ENCODE measurements around the gene LRTM2.

LRTM2 gene

DNA sequence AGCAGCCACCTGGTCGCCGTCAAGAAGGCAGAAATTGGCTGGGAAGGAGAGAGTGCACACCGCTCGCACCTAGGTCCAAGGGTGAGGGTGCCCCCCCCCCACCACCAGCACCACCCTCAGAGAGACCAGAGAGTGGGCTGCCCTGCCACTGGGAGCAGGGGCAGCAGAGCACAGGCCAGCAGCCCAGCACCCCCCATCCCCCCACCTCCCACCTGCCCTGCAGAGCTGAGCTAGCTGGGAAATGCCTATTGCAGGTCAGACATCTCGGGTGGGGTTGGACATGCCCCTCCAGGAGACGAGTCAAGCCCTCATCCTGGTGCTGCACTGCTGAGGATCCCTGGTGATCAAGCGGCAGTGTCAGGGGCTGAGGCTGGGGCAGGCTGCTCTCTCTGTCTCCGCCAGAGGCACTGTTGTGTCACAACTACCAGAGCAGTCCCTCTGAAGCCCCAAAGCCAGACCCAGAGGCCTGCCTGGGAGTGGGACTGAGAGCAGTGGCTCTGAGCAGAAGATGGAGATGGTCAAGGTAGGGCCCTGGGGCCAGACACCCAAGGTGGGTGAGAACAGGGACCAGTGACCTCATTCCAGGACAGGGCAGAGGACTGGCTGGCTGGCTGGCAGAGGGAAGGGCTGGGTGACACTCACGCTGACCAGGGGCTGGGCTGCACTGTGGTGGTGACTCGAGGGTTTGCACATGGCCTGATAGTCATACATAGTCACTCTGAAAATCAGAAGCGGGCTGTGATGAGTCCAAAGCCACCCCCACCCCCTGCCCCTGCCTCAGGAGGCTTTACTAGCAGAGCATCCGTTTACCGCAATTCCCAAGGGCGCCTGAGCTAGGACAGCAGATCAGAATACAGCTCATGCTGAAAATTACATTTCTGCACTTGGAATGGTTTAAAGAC, 19.7 kb upstream of the LRTM2 start:
- DNase-seq (ENCODE audit: low spot score): peak; percentile 65
- TF ChIP-seq, protein P1, sequence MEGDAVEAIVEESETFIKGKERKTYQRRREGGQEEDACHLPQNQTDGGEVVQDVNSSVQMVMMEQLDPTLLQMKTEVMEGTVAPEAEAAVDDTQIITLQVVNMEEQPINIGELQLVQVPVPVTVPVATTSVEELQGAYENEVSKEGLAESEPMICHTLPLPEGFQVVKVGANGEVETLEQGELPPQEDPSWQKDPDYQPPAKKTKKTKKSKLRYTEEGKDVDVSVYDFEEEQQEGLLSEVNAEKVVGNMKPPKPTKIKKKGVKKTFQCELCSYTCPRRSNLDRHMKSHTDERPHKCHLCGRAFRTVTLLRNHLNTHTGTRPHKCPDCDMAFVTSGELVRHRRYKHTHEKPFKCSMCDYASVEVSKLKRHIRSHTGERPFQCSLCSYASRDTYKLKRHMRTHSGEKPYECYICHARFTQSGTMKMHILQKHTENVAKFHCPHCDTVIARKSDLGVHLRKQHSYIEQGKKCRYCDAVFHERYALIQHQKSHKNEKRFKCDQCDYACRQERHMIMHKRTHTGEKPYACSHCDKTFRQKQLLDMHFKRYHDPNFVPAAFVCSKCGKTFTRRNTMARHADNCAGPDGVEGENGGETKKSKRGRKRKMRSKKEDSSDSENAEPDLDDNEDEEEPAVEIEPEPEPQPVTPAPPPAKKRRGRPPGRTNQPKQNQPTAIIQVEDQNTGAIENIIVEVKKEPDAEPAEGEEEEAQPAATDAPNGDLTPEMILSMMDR (IDR thresholded peaks at IDR 0.05; ENCODE audit: extremely low read depth, insufficient read depth, missing control alignments): peak; percentile 74
- in situ Hi-C loops (cut with MboI; ENCODE audit: low pct_unique_long_range_greater_than_20kb, low sequenced_read_pairs, unreplicated experiment): no loop called here

DNA sequence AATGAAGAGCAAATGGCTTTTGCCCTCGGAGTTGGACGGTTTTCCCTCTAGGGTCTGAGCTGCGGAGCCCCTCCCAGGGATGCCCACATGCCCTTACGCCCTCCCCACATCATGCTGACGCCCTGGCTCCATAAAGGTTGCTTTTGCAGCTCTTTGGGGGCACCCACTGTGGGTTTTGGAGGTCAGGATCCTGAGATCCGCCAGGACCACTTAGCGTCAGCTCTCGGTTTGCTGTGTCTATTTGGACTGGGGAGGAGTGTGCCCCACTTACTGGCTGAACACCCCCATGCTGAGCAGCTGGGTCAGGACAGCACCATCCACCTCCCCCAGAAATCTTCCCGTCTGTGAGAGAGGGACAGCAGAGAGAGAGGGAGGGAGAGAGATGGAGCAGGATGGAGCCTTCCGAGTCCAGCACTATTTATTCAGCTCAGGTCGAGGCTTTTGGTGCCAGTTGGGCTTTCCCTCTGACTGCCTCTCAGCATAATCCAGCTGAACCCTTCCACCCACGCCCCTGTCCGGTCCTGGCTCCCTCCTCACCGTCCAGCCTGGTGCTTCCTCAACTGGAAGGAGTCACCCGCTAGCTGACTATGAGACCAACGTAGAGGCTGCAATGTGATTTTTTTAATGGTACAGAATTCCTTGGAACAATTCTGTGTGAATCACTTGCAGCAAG, 18.9 kb upstream of the LRTM2 start:
- in situ Hi-C loops (cut with MboI; ENCODE audit: low pct_unique_long_range_greater_than_20kb, low sequenced_read_pairs, unreplicated experiment): no loop called here
- DNase-seq (ENCODE audit: low spot score): no peak
- TF ChIP-seq, protein P1 (IDR thresholded peaks at IDR 0.05; ENCODE audit: extremely low read depth, insufficient read depth, missing control alignments): no peak

DNA sequence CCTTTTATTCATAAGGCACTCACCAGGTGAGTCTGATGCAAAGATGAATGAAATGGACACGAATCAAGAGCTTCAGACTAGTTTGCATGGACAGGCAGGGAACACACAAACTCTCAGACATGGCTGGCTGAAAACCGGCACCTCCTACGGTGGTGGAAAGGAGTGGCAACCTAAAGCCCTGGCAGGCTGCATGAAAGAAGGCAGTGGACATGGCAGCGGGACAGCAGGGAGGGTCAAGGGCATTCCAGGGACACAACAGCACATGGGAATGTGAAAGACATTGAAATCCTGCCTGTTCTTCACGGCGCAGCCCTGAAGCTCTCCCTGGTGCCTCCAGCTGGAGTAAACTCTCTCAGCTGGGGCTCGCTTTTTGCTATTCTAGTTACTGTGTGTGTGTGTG, 16.6 kb upstream of the LRTM2 start:
- DNase-seq (ENCODE audit: low spot score): no peak
- in situ Hi-C loops (cut with MboI; ENCODE audit: low pct_unique_long_range_greater_than_20kb, low sequenced_read_pairs, unreplicated experiment): no loop called here
- TF ChIP-seq, protein P1 (IDR thresholded peaks at IDR 0.05; ENCODE audit: extremely low read depth, insufficient read depth, missing control alignments): no peak

DNA sequence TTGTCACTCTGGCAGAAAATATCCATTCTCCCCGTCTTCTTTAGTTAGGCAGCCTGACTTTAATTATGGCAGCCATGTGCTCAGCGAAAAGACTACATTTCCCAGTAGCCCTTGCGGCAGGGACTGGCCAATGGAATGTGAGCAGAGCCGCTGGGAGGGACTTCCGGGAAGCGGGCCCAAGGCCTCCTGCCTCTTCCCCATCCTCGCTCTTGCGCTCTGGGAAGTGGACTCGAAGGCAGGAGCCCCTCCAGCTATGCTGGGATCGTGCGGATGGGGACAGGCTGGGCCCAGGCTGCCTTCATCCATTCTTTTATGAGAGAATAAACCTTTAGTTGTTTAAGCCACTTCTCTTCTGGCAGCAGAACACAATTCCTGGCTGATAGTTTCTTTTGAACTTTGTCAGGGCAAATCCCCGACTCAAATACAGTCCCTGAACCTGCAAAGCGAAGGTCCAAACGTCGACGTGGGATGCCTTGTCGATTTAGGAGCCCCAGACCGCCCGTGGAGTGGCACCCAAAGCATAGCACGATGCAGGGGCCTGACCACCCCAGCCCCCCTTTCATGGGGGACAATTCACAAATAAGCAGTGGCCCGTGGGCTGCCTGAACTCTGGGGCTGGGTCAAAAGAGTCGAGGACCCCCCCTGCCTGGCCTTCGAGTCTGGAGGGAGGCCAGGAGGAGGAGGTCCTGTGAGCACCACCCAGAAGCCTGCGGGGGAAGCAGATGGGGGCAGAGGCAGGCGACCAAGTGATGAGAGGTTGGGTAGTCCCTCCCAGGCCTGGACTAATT, 15.6 kb upstream of the LRTM2 start:
- in situ Hi-C loops (cut with MboI; ENCODE audit: low pct_unique_long_range_greater_than_20kb, low sequenced_read_pairs, unreplicated experiment): no loop called here
- TF ChIP-seq, protein P1 (IDR thresholded peaks at IDR 0.05; ENCODE audit: extremely low read depth, insufficient read depth, missing control alignments): no peak
- peak; percentile 91 for DNase-seq (ENCODE audit: low spot score)

DNA sequence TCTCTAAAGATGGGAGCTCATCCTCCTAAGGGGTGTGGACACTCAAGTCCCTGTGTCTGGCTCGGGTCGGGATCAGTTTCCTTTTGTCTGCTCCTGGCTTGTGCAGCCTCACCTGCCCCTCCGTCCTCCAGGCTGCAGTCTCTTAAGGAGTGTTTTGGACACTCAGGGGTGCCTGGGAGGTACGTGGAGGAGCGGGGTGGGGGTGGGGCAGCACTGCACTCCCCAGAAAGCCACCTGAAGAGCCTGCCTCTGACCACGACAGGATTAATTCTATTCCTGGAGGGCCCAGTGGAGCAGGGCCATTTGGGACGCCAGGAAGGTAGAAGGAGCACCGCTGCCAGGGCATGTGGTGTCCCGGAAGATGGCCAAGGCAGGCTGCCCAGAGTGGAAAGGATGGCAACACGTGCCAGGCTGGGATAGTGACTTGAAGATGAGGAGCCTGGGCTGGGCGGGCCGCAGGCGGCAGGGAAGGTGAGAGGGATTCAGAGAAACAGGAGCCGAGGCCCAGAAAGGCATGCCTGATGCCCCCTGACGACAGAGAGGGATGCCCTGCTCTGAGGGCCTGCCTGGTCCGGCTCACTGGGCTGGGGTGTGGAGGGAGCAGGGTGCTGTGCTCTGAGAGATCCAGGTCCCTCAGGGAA, 14.8 kb upstream of the LRTM2 start:
- in situ Hi-C loops (cut with MboI; ENCODE audit: low pct_unique_long_range_greater_than_20kb, low sequenced_read_pairs, unreplicated experiment): no loop called here
- TF ChIP-seq, protein P1 (IDR thresholded peaks at IDR 0.05; ENCODE audit: extremely low read depth, insufficient read depth, missing control alignments): no peak
- no peak for DNase-seq (ENCODE audit: low spot score)

All from GM13977 (cell line).